Measurements from ENCODE around the gene KIF5A. TPM values are rescaled to one million over a fixed set of nuclear protein-coding genes. Genes with fewer than 3 reads are reported as not detected.

The KIF5A gene
- total and polyA plus RNA-seq, 2 of the 13 experiments (the other 11 are each of a cell fraction or from before 2014, with no cell fraction given), result 1.6 to 11.9 TPM

DNA sequence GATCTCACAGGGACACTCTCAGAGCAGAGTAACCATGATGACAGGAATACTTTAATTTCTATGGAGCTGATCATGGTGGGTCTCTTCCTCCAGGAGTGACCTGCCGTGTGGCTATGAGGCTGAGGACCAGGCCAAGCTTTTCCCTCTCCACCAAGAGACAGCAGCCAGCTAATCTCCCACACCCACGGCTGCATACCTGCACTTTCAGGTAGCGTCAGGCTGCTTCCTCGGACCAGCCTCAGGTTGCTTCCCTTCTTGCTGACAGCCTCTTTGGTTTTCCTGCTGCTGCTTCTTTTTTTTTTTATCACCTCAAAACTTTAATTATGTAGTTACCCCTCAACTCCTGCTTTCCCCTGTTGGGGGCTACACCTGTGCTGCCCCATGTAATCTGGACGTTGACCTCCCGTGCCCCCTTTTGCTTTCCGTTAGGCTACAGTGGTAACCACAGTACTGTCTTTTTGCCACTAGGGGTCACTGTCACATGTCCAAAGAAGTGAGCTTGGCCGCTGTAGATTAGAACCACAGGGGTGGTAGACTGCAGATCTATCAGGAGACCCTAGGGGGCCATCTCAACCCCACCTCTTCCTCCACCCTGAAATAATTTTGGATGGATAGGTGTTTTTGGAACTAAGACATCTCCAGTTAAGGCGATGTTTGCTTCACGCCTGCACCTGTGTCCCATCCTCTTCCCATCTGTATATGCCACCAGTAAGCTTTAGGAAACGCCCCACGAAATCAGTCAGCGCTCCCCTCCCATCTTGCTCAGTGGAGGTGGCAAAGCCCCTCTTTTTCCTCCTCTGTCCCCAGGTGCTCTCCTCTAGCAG, 33.4 kb downstream of the KIF5A start (continued):
- TF ChIP-seq ZSCAN5A (CRISPR knock-in tag; IDR thresholded peaks at IDR 0.05; ENCODE audit: borderline replicate concordance), result no peak
- peak; percentile 43 for TF ChIP-seq ZEB1 (IDR thresholded peaks at IDR 0.05; ENCODE audit: insufficient replicate concordance, low read depth)
- no peak for TF ChIP-seq SIX4 (CRISPR knock-in tag; IDR thresholded peaks at IDR 0.05)
- no peak for TF ChIP-seq CBFB (CRISPR knock-in tag; IDR thresholded peaks at IDR 0.05)
- 0 out of 2 replicates have a peak, but pooled peaks have one; percentile 18 for TF ChIP-seq ZFX (CRISPR knock-in tag; IDR thresholded peaks at IDR 0.05; ENCODE audit: low read depth)
- TF ChIP-seq ZFP37 (CRISPR knock-in tag; IDR thresholded peaks at IDR 0.05; ENCODE audit: borderline replicate concordance), result no peak
- TF ChIP-seq KDM2A (CRISPR knock-in tag; IDR thresholded peaks at IDR 0.05; ENCODE audit: borderline replicate concordance, low read depth), result 0 out of 2 replicates have a peak, but pooled peaks have one; percentile 52
- no peak for TF ChIP-seq CBX2 (IDR thresholded peaks at IDR 0.05; ENCODE audit: low read depth, low read length)
- no peak for TF ChIP-seq CBX2 (CRISPR knock-in tag; IDR thresholded peaks at IDR 0.05; ENCODE audit: low read depth)
- peak; percentile 66 for TF ChIP-seq NR2F6 (IDR thresholded peaks at IDR 0.05)
- peak; percentile 77 for TF ChIP-seq NR2F6 (CRISPR knock-in tag; IDR thresholded peaks at IDR 0.05)
- no peak for TF ChIP-seq GLMP (CRISPR knock-in tag; IDR thresholded peaks at IDR 0.05; ENCODE audit: borderline replicate concordance)
- TF ChIP-seq, protein P1, sequence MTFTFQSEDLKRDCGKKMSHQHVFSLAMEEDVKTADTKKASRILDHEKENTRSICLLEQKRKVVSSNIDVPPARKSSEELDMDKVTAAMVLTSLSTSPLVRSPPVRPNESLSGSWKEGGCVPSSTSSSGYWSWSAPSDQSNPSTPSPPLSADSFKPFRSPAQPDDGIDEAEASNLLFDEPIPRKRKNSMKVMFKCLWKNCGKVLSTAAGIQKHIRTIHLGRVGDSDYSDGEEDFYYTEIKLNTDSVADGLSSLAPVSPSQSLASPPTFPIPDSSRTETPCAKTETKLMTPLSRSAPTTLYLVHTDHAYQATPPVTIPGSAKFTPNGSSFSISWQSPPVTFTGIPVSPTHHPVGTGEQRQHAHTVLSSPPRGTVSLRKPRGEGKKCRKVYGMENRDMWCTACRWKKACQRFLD (CRISPR knock-in tag; IDR thresholded peaks at IDR 0.05; ENCODE audit: borderline replicate concordance), result no peak
- TF ChIP-seq THAP11 (CRISPR knock-in tag; IDR thresholded peaks at IDR 0.05), result peak; percentile 52; the same call in 1 of the 2 replicates
- TF ChIP-seq HNF4A (CRISPR knock-in tag; IDR thresholded peaks at IDR 0.05), result peak; percentile 39
- TF ChIP-seq ARNT (IDR thresholded peaks at IDR 0.05), result no peak
- peak; percentile 66; the same call in 1 of the 2 replicates for TF ChIP-seq SMAD1 (CRISPR knock-in tag; IDR thresholded peaks at IDR 0.05; ENCODE audit: borderline replicate concordance, low read depth)
- TF ChIP-seq, protein P2, sequence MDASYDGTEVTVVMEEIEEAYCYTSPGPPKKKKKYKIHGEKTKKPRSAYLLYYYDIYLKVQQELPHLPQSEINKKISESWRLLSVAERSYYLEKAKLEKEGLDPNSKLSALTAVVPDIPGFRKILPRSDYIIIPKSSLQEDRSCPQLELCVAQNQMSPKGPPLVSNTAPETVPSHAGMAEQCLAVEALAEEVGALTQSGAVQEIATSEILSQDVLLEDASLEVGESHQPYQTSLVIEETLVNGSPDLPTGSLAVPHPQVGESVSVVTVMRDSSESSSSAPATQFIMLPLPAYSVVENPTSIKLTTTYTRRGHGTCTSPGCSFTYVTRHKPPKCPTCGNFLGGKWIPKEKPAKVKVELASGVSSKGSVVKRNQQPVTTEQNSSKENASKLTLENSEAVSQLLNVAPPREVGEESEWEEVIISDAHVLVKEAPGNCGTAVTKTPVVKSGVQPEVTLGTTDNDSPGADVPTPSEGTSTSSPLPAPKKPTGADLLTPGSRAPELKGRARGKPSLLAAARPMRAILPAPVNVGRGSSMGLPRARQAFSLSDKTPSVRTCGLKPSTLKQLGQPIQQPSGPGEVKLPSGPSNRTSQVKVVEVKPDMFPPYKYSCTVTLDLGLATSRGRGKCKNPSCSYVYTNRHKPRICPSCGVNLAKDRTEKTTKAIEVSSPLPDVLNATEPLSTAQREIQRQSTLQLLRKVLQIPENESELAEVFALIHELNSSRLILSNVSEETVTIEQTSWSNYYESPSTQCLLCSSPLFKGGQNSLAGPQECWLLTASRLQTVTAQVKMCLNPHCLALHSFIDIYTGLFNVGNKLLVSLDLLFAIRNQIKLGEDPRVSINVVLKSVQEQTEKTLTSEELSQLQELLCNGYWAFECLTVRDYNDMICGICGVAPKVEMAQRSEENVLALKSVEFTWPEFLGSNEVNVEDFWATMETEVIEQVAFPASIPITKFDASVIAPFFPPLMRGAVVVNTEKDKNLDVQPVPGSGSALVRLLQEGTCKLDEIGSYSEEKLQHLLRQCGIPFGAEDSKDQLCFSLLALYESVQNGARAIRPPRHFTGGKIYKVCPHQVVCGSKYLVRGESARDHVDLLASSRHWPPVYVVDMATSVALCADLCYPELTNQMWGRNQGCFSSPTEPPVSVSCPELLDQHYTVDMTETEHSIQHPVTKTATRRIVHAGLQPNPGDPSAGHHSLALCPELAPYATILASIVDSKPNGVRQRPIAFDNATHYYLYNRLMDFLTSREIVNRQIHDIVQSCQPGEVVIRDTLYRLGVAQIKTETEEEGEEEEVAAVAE (CRISPR knock-in tag; IDR thresholded peaks at IDR 0.05; ENCODE audit: borderline replicate concordance), result no peak
- TF ChIP-seq, protein P3, sequence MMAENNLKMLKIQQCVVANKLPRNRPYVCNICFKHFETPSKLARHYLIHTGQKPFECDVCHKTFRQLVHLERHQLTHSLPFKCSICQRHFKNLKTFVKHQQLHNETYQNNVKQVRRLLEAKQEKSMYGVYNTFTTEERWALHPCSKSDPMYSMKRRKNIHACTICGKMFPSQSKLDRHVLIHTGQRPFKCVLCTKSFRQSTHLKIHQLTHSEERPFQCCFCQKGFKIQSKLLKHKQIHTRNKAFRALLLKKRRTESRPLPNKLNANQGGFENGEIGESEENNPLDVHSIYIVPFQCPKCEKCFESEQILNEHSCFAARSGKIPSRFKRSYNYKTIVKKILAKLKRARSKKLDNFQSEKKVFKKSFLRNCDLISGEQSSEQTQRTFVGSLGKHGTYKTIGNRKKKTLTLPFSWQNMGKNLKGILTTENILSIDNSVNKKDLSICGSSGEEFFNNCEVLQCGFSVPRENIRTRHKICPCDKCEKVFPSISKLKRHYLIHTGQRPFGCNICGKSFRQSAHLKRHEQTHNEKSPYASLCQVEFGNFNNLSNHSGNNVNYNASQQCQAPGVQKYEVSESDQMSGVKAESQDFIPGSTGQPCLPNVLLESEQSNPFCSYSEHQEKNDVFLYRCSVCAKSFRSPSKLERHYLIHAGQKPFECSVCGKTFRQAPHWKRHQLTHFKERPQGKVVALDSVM (CRISPR knock-in tag; IDR thresholded peaks at IDR 0.05), result no peak
